A673 (cell line): ENCODE measurements around the gene ARHGAP35. TPM values are rescaled to one million over a fixed set of nuclear protein-coding genes. Genes with fewer than 3 reads are reported as not detected.

ENCODE experiments used
- BruUV-seq: library from RNA; stranded (reverse); fragments of 400-500 nt; replicated peaks from 2 replicates; lab custom pipeline; 2021; lab: Mats Ljungman, UMichigan
- CTCF ChIA-PET: fragments of 300-600 bp; sonication (Branson Sonifier 250); formaldehyde crosslinking; loops from one replicate; lab custom pipeline; 2022; ENCODE audit warnings: antibody characterized with exemption; lab: Charles Lee
- POLR2A ChIA-PET: fragments of 300-600 bp; sonication (Branson Sonifier 250); formaldehyde crosslinking; loops from one replicate; lab custom pipeline; 2022; ENCODE audit warnings: antibody characterized with exemption; ENCODE audit not compliant: low non-redundant PET; lab: Charles Lee
- DNase-seq: peaks from one replicate; pipeline ENCODE4 v3.0.0-alpha.2; 2015; ENCODE audit warnings: low spot score
- H3K27ac ChIP-seq: fragments of 200-600 bp; sonication (generic); 2 replicates; pipeline ENCODE4 v1.5.1; 2016; ENCODE audit warnings: mixed run types, low read depth, mild to moderate bottlenecking, mixed read lengths, antibody characterized with exemption, low read length; ENCODE audit not compliant: poor library complexity, severe bottlenecking
- H3K27me3 ChIP-seq: fragments of 200-600 bp; sonication (generic); replicated peaks from 2 replicates; pipeline ENCODE4 v1.6.1; 2017; ENCODE audit warnings: mixed run types, low read depth, mild to moderate bottlenecking, mixed read lengths, antibody characterized with exemption, low read length; ENCODE audit not compliant: insufficient read depth, poor library complexity
- H3K36me3 ChIP-seq: fragments of 200-600 bp; sonication (generic); 2 replicates; pipeline ENCODE4 v1.6.1; 2016; ENCODE audit warnings: mixed run types, mild to moderate bottlenecking, mixed read lengths, antibody characterized with exemption, low read length; ENCODE audit not compliant: insufficient read depth, poor library complexity, severe bottlenecking
- H3K4me1 ChIP-seq: fragments of 200-600 bp; sonication (generic); 2 replicates; pipeline ENCODE4 v1.6.1; 2017; ENCODE audit warnings: mixed run types, mild to moderate bottlenecking, mixed read lengths, antibody characterized with exemption, low read length; ENCODE audit not compliant: insufficient read depth, poor library complexity, severe bottlenecking
- H3K4me3 ChIP-seq: fragments of 200-600 bp; sonication (generic); 2 replicates; pipeline ENCODE4 v1.5.1; 2016; ENCODE audit warnings: low read depth, mixed run types, mild to moderate bottlenecking, mixed read lengths, low read length; ENCODE audit not compliant: poor library complexity, severe bottlenecking
- H3K9me3 ChIP-seq: fragments of 200-600 bp; sonication (generic); 2 replicates; pipeline ENCODE4 v1.6.1; 2016; ENCODE audit warnings: mixed run types, low read depth, mild to moderate bottlenecking, mixed read lengths, antibody characterized with exemption, low read length; ENCODE audit not compliant: poor library complexity, severe bottlenecking
- EZH2 ChIP-seq: fragments of 200-600 bp; sonication (generic); IDR thresholded peaks from 2 replicates; pipeline ENCODE4 v1.6.1; 2017; ENCODE audit warnings: borderline replicate concordance, low read depth, mild to moderate bottlenecking, mixed read lengths, antibody characterized with exemption, low read length; ENCODE audit not compliant: poor library complexity, severe bottlenecking
- intact Hi-C: fragments of 100-400 bp; cut with micrococcal nuclease; formaldehyde crosslinking; loops from one replicate; pipeline ENCODE4 v1.10.0; 2022; ENCODE audit not compliant: unreplicated experiment
- total RNA-seq: library from RNA; stranded (reverse); gene quantifications from 2 replicates; pipeline ENCODE4 v1.2.3, GENCODE V29; 2021
- TF ChIP-seq, protein P1 (sequence below): fragments of 300-800, 200-600 bp; sonication (generic); conservative IDR thresholded peaks from 2 replicates; pipeline ENCODE4 v1.5.1; 2017; ENCODE audit warnings: low read depth, mild to moderate bottlenecking, antibody characterized with exemption, low read length, moderate library complexity, mixed read lengths

The ARHGAP35 gene
- total RNA-seq, 1 experiment from 2014 or later = 76.7 TPM

DNA sequence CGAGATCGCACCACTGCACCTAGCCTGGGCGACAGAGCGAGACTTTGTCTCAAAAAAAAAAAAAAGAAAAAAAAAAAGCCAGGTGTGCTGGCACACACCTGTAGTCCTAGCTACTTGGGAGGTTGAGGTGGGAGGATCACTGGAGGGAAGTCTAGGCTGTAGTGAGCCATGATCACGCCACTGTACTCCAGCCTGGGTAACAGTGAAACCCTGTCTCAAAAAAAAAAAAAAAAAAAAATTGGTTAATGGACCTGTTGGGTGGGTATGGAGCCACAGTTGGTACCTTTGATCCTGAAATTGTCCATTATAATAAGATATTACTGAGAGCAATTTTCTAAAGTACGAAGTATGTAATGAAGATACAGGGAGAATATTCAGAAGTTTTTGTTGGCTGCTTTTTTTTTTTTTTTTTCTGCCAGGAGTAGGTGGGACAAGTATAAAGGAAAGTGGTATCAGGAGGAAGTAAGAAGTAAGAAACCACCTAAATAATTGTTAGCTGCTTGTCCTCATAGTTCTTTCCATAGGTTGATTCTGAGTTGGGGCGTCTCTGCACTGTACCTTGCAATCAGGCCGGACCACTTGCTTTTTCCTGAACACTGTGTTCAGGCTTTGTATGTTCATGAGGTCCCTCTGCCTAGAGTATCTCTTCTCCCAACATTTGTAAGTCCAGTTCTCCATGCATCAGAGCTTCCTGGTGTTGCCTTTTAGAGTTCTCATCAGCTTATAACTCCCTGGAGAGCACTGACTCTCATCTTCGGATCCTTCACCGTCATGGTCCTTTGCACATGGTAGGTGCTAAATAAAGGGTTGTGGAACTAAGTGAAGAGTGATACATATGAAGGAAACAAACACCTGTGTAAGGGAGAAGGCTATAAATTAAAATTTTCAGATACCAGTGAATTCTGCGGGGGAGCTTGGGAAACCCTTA is 31.7 kb downstream of the ARHGAP35 start:
- no peak for DNase-seq
- TF ChIP-seq EZH2 = no peak
- TF ChIP-seq, protein P1, sequence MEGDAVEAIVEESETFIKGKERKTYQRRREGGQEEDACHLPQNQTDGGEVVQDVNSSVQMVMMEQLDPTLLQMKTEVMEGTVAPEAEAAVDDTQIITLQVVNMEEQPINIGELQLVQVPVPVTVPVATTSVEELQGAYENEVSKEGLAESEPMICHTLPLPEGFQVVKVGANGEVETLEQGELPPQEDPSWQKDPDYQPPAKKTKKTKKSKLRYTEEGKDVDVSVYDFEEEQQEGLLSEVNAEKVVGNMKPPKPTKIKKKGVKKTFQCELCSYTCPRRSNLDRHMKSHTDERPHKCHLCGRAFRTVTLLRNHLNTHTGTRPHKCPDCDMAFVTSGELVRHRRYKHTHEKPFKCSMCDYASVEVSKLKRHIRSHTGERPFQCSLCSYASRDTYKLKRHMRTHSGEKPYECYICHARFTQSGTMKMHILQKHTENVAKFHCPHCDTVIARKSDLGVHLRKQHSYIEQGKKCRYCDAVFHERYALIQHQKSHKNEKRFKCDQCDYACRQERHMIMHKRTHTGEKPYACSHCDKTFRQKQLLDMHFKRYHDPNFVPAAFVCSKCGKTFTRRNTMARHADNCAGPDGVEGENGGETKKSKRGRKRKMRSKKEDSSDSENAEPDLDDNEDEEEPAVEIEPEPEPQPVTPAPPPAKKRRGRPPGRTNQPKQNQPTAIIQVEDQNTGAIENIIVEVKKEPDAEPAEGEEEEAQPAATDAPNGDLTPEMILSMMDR = no peak
- Histone ChIP-seq H3K9me3 (no peaks in the 10 kb centered on the region), H3K27me3 (no peaks in the 10 kb centered on the region), H3K4me3 (no peak overlapping the region), H3K4me1 (peaks cover 31% of the 10 kb centered on the region), H3K36me3 (no peaks in the 10 kb centered on the region), H3K27ac (peak overlapping the region; percentile 58)
- POLR2A ChIA-PET = no interaction called here
- BruUV-seq = no TSS peak
- intact Hi-C loops = no loop called here
- CTCF ChIA-PET = no interaction called here

DNA sequence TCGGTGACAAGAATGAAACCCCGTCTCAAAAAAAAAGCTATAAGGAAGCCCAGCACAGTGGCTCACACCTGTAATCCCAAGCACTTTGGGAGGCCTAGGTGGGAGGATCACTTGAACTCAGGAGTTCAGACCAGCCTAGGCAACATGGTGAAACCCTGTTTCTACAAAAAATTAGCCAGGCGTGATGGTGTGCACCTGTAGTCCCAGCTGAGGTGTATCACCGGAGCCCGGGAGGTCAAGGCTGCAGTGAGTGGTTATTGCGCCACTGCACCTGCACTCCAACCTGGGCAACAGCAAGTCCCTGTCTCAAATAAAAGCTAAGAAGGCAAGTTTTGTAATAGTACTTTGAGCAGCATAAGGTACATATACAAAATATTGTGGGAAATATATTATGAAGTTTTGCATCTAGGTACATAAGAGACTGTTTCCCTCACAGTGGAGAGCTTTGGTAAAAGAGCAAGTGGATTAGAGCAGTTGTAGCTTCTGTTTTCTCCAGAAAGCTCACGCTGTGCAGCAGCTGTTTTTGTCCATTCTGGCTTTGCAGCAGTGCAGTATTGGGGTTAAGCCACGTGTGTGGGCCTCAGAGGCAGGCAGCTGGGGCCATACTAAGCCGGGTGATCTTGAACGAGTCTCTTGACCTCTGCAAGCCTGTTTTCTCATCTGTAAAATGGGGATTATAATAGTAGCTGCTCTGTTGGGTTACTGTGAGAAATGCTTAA is 35.4 kb downstream of the ARHGAP35 start:
- intact Hi-C loops = no loop called here
- H3K9me3 ChIP-seq = no peaks in the 10 kb centered on the region
- H3K27me3 ChIP-seq = no peaks in the 10 kb centered on the region
- TF ChIP-seq, protein P1 = no peak
- no peak for TF ChIP-seq EZH2
- no peaks in the 10 kb centered on the region for H3K36me3 ChIP-seq
- peaks cover 29% of the 10 kb centered on the region for H3K4me1 ChIP-seq
- no TSS peak for BruUV-seq
- ChIA-PET CTCF (no interaction called here), POLR2A (no interaction called here)
- no peak overlapping the region for H3K27ac ChIP-seq
- DNase-seq = no peak
- H3K4me3 ChIP-seq = no peak overlapping the region

DNA sequence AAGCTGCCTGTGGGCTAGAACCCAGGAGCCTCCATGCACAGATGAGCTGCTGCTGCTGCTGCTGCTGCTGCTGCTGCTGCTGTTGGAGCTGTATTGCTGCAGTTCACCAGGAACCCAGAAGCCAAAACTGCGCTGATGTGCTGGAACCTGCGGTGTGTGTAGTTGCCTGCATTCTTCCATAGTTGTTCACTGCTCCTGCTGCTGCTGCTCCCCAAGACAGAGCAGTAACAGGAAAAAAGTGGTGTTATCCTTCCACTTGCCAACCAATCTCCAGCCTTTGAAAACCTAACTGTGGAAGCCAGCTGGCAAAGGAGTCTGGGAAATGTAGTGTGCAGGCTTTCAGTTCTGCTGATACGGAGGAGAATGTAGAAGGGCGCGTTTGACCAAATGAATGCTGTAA is 37.9 kb downstream of the ARHGAP35 start:
- DNase-seq = no peak
- Histone ChIP-seq H3K9me3 (no peaks in the 10 kb centered on the region), H3K27me3 (no peaks in the 10 kb centered on the region), H3K36me3 (no peaks in the 10 kb centered on the region), H3K4me3 (no peak overlapping the region), H3K4me1 (peaks cover 36% of the 10 kb centered on the region), H3K27ac (no peak overlapping the region)
- intact Hi-C loops = no loop called here
- ChIA-PET POLR2A (no interaction called here), CTCF (no interaction called here)
- no peak for TF ChIP-seq EZH2
- TF ChIP-seq, protein P1 = no peak
- BruUV-seq = no TSS peak
